HG03060 (cell line): ENCODE measurements around the gene LIFR.

Experiments
- ATAC-seq: cut with Tn5 transposase; IDR thresholded peaks from one replicate; pipeline ENCODE4 v1.9.1; 2021; ENCODE audit warnings: low read depth, moderate number of reproducible peaks; ENCODE audit not compliant: unreplicated experiment

LIFR gene

DNA sequence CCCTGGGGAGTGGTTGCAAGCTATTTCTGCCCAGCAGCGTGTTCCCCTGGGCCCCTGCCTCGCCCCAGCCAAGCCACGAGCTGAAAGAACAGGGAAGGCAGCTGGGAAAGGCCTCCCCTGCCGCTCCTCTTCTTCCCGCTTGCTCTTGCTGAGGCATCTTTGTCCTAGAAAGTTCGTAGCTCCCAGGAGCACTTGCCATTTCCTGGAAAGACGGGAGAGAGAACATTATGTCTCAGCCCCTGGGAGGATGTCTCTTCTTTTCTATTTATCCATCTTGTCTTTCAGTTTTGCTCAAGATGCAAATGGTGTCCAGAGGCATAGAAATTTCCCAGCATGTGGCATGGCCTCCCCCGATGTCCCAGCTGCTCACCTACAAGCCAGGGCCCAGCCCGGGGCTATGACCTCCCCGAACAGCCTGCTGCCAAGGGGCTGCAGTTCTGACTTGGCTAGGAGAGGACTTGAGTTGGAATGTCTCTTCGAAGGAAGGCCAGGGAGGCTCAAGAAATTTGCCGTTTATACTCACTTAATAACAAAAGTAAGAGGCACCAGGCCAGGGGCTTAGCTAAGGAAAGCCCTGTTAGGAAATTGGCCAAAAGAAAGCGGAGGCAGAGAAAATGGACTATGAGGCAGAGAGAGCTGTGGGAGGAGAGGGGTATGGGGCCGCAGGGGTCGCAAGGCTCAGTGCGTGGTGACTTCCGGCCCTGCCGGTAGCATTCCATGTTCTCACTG, 87.3 kb downstream of the LIFR start:
- no peak for ATAC-seq

DNA sequence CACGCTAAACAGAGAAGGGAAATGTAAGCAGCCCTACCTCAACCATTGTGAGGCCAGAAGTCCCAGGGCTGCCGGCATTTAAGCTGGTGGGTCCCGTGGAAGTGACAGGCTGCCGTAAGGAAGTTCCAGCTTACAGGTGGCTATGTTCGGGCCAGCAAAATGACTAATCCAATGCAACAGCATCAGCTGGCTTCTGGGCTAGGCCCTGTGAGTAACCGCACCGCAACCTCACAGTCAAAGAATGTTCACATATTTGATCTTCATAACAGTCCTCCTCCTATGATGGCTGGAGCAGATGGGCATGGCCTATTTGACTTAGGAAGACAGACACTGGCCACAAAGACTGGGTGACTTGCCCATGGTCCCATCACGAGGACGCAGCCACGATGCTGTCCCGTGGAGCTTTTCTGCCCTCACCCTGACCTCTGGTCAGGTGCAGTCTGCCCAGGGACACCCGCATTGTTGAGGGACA, 88.2 kb downstream of the LIFR start:
- no peak for ATAC-seq

DNA sequence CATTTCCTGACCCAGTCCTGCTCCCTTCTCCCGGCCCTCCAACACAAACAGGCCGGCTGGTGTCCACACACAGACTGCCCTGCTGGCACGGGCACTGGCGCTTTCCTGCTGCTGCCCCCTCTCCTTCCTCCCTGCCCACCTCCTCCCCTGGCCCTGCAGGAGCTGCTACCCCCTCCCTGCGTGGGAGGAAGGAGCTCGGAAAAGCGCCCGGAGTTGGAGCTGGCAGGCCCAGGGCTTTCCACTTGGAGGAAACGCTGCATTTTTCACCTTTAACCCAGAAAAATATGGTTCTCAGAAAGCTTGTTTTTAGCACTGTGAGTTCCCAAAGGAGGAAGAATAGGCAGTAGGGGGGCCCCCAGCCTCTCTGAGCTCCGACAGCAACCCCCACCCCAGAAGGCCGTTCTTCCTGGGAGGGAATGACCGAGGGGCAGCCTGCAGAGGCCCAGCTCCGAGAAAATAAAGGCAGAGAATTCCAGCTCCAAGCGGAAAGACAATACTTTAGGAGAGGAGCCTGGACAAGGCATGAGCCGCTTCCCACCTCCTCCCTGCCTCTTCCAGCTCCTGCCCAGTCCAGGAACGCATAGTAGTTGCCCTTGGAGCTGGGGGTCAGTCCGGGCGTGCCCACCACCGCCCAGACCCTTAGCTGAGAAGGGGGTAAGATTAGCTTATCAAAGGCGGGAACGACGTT, 88.9 kb downstream of the LIFR start:
- no peak for ATAC-seq

DNA sequence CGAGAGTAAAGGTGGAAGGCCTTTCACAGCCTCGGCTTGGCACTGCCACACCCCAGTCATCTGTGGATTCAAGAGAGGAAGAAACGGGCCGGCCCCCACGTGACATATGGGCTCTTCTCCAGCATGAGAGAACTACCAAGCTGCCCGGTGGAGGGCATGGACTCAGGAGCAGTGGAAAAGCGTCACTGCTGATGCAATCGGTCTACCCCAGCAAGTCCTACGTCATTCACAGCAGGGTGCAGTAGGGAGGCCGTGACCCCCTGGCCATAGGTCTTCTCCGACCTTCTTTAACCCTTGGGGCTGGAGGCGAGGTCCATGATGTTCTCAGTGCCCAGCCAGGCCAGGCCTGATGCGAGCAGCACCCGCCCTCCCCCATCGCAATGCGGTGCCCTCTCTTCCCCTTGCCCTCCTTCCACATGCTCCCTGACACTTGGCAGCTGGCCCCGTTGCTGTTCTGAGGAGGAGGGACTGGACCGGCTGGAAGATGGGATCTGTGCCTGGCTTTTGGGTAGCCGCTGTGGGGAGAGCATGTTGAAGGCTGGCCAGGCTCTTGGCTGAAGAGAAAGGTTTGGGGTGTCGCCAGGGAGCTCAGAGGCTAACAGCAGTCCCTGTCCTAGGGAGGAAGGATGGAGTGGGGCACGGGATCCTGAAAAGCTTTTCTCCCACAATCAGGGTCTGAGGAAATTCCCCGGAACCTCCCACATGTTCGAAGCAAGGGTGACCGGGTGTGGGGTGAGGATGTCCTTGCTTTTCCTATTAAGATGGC, 89.8 kb downstream of the LIFR start:
- ATAC-seq: no peak

DNA sequence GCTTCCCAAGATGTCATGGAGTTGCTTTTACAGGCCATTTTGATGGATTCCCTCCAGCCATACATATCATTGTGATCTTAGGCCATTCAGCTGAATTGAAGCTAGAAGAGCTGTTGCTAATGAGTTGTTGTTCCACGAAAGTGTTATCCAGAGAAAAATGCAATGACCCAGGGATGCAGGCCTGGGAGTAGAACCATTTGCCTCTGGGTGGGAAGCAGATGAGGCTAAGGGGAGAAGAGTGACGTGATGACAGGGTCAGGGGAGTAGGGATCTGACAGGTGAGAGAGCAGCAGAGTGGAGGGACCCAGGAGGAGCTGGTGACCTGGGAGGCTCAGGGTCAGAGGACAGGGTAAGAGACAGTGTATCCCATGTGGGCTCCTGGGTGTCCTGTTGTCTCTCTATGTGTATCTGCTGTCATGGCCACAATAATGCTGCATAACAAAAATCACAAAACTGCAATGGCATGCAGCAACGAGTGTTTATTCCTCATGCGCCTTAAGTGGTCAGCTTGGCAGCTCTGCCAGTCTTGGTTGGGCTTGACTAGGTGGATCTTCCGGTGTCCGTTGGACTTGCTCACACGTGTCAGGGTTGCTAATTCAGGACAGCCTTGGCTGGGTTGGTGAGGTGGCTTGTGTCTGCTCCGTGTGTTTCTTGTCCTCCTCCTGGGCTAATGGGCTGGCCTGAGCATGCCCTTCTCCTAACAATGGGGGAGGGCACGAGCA, 90.6 kb downstream of the LIFR start:
- no peak for ATAC-seq

DNA sequence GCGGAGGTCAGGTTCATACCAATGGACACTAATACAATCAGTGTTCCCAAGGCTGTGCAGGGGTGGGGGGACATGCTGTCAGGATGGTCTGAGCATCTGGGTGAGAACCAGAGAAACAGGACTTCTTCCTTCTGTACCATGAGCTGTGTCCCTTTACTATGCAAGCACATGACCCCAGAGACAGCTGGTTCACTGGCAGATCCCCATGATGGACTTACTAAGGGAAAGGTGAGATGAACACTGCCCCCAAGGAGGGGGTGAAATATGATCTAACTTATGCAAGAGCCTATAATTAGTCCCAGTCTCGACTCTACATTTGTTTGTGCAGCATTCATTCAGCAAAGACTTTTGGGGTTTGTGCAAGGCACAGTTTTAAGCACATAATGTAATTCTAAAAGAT, 91.4 kb downstream of the LIFR start:
- ATAC-seq: no peak

DNA sequence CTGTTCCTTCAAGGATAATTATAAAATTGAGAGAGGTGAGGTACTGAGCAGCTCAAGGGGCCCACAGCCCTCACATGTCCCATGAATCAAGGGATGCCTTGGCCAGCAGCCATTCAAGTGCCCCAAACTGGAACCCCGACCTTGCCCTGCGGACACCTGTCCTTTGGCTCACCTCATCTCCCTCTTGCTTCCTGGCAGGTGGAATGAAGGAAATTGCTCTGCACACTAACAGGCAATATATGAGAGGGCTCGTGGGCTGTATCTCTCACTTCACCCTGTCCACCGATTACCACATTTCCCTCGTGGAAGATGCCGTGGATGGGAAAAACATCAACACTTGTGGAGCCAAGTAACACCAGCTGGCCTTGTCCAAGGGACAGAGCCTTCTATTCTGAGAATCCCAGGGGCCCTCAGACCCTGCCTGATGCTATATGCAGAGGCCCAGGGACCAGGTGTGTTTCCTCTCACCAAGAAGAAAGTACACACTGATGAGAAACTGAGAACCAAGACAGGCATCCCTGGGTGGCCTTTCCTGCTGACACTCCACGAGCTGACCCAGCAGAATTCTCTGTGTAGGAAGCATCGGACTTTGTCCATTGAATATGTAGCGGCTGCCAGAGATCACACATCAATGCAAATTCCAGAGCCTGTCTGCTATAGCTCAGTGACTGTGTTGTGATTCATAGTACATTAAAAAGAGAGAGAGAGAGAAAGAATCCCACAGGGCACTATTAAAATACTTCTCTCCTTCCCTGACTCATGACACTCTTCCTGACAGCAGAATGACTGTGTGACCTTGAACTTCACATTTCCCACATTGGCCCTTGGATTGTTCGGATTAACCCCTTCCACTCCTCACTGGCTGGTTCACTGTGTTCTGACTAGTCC, 92.6 kb downstream of the LIFR start:
- ATAC-seq: no peak

DNA sequence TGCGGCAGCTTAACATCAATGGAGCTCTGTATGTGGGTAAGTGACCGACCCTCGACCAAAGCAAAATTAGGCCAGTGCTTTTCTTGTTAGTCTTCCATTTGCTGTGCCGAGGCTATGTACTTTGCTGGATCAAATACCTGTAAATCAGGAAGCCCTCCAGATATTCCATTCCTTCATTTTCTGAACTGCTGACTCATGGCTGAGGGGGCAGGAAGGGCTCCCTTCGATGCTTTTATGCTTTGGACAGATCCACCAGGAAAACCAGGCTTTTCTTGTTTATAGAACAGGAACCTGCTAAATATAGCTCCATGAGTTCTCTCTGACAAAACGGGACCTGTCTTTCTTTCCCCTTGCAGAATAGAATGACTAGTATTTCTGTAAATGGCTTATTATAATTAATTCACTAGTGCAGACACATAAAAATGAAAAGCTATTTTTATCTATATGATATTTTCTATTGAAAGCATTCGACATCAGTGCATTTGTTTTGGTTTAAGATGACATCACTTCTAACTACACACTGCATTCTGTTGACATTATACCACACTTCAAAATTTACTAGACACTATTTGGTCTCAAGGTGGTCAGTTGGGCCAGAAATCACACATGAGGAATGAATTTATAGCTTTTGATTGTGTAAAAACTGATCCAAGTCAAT, 93.3 kb downstream of the LIFR start:
- ATAC-seq: no peak

DNA sequence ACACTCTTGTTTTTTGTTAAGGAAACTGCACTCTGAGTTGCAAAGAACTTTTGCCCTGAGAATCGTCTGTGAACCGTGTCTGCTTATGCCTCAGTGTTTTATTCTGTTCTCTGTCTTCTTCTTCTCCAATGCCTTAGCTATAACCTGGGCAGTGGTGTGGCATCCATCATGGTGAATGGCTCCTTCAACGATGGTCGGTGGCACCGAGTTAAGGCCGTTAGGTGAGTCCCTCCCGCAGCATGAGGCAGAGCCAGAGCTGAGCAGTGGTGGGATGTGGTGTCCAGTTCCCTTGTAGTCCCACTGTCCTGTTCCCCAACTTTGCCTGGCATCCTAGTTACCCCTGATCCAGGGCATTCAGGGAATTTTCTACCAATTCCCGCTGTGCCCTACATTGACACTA, 98.3 kb downstream of the LIFR start:
- ATAC-seq: no peak

DNA sequence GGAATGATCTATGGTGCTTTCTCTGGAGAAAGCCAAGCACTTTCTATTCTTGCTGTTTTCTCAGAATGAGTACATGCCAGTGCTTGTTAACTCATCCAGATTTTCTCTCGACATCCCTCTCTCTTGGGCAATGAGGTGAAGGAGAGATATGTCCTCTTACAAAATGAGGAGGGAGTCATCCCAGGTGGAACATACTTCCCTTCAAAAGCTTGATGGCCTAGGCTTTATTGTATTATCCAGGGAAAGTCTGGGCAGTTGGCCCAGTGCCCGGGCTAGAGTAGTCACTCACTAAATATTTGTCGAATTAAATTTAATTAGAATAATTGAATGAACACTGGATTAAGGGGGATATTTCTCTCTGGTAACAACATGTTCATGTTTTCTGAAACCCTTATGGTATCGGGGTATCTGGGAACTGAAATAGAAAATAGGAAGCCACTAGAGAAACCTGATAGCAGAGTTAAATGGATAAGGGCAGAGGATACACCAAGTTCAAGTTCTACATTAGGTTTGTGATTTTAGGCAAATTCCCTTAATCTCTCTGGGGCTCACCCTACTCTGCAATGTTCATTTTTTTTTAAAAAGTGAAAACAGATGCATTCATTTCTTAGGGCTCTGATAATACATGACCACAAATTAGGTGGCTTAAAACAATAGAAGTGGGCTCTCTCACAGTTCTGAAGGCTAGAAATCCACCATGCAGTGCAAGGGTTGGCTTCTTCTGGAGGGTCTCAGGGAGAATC, 99.6 kb downstream of the LIFR start:
- ATAC-seq: no peak

DNA sequence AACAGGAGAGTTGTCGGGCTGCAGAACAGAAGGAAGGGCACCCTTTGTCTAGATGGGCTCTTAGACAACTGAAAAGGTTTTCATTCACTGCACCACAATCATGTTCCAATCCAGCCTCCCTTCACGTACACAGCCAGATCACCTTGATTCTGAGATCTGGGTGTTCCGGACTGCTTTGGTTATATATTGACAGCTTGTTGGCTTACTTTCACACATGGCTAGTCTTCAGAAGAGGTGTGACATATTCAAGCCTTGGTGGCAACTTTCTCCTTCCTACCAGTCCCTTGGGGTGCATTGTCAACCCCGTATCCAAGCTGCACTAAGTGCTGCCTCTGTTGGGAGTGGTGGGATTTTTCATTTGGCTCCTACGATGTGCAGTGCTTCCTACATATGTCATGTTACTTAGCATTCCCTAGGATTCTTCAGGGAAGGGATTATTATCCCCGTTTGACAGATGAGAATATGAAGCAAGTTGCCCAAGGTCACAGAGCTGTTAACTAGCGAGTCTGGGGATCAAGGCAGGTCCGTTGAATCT, 100.6 kb downstream of the LIFR start:
- ATAC-seq: peak; percentile 42

DNA sequence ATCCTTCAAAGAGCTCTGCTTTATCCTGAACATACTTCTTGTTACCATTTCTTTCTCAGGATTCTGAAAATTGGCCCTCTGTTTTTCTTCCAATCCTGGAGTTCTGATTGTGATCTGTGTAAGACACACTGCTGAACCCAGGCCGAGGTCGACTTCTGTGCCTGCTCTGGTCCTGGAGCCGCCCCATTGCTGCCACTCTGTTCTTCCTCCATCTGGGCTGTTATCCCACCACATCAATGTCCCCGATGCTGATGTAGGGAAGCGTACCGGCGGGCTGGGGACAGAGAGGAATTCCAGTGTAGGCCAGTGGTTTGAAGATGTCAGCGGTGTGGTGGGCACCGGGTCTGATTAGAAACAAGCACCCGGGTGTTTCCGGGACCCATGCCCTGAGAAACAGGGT, 102.5 kb downstream of the LIFR start:
- no peak for ATAC-seq

DNA sequence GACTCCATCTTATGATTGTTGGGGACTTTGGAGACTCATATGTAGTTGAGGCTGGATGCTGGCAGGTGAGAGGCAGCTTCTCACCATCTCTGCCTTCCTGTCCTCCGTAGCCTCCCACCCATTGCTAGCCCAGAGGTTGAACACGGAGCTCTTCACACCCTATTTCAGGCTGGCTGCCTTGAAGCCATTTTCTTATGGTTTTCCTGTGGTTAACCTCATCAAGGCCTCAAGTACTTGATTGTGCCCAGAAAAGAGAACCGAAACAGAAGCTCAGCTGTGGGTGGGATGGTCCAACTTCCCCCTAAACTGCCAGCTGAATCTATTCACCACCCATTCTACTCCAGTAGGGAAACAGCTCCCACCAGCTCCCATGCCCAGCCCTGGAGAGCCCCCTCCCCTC, 102.9 kb downstream of the LIFR start:
- ATAC-seq: peak; percentile 96

DNA sequence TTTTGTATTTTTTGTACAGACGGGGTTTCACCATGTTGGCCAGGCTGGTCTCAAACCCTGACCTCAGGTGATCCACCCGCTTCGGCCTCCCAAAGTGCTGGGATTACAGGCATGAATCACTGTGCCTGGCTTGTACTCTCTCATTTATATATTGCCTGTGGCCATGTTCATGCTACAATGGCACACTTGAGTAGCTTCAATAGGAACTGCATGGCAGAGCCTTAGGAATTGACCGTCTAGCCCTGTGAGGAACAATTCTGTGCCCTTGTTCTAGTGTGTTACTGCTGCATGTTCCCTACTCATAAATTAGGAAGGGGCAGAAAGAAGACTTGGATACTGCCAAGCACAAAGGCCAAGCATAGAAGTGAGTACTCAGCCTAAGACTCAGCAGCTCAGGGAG, 104.2 kb downstream of the LIFR start:
- no peak for ATAC-seq

DNA sequence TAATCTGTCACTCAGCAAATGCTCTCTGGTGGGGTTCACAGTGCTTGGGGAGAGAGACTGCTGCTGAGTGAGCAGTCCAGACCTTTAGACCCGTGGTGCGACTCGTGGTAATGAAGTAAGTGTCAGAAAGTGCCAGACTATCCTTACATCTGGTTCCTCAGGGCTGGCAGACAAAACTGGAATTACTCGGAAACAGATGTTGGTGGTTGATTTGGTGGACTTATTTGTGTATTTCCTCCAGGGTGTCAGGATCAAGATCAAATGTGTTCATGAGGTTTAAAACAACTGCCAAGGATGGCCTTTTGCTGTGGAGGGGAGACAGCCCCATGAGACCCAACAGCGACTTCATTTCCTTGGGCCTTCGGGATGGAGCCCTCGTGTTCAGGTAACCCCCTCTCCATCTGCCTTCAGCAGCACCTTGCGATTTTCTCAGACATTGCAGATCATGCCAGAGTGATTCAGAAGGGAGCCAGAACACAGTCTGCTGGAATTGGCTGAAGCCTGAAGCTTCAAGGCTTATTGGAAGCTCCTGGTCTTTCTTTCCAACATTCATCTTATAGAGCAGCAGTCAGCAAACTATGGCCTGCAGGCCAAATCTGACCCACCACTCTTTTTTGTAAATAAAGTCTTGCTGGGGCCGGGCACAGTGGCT, 105.2 kb downstream of the LIFR start:
- ATAC-seq: no peak

DNA sequence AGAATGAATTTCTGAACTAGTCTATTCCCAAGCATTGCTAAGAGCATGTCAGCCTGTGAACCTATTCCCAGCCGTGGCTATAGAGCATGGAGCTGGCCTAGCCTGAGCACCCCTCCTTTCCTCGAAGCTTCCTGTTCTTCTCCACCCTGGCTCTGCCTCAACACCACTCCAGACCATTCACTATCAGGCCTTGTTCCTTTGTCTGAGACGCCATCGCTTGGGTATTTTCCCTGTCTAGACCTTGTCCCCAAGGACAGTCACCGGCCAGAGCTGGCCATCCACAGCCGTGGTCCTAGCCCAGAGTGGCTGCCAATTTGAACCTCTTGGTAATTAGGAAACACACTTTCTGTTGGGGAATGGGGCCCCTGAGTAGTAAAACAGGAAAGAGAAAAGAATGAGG, 105.8 kb downstream of the LIFR start:
- no peak for ATAC-seq

DNA sequence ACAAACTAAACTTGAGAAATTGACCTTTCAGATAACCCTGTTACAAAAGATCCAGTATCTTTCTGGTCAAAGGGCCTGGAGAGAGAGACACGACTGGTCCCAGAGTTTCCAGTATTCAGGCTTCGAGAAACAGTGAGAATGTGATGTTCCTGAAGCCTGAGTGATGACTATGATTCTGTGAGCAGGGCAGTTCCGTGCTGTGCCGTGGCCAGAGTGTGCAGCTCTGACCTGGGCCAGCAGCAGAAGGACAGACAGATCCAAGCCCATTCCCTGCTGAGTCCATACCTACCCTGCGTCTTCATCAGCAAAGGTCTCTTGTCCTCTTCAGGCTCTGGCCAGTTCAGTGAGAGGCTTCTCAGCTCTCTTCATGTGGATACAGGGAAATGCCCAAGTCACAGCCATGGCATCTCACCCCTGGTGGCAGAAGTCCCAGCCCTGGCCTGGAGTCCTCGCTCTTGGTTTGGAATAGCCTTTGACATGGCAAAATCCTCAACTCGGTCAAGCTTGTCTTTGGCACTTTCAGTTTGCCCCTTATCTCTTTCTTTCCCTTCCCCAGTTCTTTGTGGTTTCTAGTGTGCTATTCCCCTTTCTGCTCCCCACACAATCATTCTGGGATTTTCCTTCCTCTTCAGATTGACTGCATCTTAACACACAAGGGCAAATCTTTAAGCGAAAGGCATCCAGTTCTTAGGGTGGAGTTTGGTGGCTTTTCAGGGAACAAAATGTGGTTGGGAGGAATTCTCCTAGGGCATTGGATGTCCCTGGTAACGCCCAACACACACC, 107.7 kb downstream of the LIFR start:
- ATAC-seq: no peak
